Measurements from ENCODE around the gene ADAMTS14.
"Not testable (repeated sequence)": the region's sequence is repeated elsewhere in the genome, so short reads cannot be mapped to it uniquely, and the experiment has no call there.

Gene ADAMTS14, protein sequence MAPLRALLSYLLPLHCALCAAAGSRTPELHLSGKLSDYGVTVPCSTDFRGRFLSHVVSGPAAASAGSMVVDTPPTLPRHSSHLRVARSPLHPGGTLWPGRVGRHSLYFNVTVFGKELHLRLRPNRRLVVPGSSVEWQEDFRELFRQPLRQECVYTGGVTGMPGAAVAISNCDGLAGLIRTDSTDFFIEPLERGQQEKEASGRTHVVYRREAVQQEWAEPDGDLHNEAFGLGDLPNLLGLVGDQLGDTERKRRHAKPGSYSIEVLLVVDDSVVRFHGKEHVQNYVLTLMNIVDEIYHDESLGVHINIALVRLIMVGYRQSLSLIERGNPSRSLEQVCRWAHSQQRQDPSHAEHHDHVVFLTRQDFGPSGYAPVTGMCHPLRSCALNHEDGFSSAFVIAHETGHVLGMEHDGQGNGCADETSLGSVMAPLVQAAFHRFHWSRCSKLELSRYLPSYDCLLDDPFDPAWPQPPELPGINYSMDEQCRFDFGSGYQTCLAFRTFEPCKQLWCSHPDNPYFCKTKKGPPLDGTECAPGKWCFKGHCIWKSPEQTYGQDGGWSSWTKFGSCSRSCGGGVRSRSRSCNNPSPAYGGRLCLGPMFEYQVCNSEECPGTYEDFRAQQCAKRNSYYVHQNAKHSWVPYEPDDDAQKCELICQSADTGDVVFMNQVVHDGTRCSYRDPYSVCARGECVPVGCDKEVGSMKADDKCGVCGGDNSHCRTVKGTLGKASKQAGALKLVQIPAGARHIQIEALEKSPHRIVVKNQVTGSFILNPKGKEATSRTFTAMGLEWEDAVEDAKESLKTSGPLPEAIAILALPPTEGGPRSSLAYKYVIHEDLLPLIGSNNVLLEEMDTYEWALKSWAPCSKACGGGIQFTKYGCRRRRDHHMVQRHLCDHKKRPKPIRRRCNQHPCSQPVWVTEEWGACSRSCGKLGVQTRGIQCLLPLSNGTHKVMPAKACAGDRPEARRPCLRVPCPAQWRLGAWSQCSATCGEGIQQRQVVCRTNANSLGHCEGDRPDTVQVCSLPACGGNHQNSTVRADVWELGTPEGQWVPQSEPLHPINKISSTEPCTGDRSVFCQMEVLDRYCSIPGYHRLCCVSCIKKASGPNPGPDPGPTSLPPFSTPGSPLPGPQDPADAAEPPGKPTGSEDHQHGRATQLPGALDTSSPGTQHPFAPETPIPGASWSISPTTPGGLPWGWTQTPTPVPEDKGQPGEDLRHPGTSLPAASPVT

DNA sequence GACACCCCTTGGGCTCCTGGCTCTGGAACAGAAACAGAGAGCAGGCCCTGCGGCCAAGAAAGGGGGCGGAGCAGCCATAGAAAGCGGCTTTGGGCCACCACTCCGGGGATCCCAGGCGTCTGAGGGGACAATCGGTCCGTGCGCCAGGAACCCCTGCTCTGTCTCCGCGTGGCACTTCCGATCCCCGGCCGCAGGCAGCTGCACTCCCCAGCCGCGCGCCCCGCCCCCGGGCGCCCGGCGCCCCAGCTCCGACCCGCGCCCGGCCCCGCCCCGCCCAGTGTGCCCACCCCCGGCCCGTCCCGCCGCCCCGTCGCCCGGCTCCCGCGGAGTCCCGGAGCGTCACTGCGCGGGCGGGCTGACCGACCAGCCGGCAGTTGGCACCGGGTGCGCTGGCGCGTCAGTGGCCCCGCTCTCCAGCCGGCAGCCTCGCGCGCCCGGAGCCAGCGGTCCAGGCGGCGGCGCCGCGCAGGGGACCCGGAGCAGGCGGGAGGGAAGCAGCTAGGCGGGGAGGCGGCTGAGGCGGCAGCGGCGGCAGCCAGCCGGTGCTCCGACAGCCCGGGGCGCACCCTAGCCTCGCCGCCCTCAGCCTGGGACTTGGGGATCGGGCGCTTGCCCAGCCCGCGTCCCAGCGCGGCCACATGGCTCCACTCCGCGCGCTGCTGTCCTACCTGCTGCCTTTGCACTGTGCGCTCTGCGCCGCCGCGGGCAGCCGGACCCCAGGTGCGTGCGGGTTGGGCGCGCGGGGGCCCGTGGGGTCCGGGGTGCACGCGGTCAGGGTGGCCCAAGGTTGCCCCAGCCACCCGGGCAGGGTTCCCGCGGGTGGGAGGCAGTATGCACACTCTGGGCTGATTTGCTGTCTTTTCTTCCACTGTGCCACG lies at the start of gene ADAMTS14:
Gene ADAMTS14, plus strand, starts transcription at position 342 of the 878 bp plus-strand sequence. Its CDS starts 297 bp downstream, at position 639.
- peak; percentile 80 for DNase-seq (ENCODE audit: low spot score)

DNA sequence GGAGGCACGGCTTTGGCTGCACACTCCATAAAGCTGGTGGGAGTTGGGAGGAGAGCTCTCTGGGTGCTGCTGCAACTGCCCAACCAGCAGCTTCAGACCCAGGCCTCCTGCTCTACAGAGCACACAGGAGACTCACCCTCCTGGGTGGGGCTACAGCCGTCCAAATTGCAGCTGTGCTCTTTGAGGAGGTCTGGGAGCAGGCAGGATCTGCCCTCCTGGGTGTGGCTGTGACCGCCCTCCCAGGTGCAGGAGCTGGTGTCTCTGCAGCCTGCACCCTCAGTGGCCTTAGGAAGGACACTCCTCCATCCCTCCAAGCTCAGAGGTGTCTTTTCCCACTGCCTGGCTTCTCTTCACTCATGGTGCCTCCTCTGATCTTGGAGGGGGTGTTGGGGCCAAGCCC lies 49.8 kb upstream of the ADAMTS14 start:
- DNase-seq (ENCODE audit: low spot score): no peak

DNA sequence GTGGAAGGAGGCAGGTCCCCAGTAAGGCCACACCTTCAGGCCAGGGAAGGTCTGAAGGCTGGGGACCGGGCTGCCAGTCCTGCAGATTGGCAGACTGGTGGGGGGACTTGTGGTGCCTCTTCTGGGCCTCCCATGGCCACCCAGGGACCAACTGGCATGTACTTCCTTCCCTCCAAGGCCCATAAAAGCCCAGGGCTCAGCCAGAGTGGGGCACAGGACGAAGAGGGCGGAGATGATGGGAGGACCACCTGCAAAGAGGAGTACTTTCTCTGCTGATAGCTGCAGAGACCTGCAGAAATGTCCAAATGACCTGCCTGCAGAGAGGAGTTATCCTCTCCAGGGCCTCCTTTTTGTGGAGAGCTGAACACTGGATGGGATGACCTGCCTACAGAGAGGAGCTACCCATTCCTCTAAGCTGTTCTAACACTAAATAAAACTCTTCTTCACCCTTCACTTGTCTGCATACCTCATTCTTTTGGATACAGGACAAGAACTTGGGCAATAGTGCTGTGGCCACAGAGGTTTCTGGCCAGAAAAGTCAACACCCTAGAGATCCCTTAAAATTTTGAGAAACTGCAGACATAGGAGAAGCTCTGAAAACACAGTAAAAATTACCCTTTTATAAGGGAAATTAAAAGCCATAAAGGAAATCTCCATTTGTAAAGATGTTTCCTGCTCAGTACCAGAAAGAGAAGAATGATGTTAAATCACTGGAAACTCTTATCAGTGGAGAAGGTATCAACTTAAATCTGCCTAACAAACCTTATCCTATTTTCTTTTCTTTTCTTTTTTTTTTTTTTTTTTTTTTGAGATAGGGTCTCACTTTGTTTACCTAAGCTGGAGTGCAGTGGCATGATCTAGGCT lies 49.1 kb upstream of the ADAMTS14 start:
- no peak for DNase-seq (ENCODE audit: low spot score)

DNA sequence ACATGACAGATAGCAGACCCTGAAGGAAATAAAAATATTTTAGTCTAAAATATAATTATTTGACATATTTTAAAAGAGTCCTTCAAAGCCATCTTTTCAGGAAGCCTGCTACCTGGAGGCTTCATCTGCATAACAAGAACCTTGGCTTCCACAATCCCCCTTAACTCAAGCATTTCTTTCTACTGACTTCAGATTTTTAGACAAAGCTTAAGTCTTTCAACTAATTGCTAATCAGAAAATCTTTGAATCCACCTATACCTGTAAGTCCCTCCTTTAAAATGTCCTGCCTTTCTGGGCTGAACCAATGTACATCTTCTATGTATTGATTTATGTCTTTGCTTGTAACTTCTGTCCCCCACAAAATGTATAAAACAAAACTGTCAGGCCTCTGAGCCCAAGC lies 46.2 kb upstream of the ADAMTS14 start:
- DNase-seq (ENCODE audit: low spot score): no peak

DNA sequence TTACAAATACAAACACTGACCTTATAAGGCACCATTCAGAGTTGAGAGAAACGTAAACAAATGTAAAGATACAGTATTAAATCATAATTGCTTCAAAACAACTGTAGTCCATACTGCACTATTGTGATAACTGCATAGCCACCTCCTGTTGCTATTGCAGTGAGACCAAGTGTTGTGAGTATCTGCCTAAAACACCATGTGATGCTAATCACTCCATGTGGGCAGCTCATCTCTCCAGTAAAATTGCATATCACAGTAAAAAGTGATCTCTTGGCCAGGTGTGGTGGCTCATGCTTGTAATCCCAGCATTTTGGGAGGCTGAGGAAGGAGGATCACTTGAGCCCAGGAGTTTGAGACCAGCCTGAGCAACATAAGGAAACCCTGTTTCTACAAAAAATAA lies 43.0 kb upstream of the ADAMTS14 start:
- no peak for DNase-seq (ENCODE audit: low spot score)

DNA sequence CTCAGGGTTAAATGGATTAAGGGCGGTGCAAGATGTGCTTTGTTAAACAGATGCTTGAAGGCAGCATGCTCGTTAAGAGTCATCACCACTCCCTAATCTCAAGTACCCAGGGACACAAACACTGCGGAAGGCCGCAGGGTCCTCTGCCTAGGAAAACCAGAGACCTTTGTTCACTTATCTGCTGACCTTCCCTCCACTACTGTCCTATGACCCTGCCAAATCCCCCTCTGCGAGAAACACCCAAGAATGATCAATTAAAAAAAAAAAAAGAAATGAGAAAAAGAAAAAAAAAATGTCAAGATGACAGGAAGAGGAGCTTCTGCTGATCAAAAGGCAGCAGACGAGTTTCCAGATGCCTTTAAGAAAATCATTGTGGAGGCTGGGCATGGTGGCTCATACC lies 40.6 kb upstream of the ADAMTS14 start:
- DNase-seq (ENCODE audit: low spot score): not testable (repeated sequence)

DNA sequence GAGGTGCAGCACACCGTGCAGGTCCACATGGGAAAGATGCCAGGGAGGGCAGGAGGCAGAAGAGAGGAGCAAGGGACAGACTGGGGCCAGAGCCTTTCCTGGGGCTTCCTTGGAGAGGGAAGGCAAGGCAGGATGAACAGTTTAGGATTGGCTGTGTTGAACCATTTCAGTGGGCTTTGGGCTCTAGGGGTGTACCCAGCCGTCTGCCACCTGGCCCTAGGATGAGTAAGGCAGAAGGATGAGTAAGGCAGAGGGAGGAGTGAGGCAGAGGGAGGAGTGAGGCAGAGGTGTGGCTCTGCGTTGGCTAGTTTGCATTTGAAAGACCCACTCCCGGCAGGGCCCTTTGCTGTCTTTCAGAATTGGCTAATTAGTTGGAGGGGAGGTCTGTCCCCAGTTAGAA lies 38.3 kb upstream of the ADAMTS14 start:
- no peak for DNase-seq (ENCODE audit: low spot score)

DNA sequence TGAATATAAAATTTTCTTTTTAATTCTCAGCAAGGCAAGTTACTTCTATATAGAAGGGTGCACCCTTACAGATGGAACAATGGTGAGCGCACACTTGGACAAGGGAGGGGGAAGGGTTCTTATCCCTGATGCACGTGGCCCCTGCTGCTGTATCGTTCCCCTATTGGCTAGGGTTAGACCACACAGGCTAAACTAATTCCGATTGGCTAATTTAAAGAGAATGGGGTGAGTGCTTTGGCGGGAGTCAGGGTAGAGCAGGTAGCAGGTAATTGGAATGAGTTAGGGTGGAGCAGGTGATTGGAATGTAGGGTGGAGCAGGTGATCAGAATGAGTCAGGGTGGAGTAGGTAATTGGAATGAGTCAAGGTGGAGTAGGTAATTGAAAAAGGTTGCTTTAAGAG lies 37.8 kb upstream of the ADAMTS14 start:
- not testable (repeated sequence) for DNase-seq (ENCODE audit: low spot score)

DNA sequence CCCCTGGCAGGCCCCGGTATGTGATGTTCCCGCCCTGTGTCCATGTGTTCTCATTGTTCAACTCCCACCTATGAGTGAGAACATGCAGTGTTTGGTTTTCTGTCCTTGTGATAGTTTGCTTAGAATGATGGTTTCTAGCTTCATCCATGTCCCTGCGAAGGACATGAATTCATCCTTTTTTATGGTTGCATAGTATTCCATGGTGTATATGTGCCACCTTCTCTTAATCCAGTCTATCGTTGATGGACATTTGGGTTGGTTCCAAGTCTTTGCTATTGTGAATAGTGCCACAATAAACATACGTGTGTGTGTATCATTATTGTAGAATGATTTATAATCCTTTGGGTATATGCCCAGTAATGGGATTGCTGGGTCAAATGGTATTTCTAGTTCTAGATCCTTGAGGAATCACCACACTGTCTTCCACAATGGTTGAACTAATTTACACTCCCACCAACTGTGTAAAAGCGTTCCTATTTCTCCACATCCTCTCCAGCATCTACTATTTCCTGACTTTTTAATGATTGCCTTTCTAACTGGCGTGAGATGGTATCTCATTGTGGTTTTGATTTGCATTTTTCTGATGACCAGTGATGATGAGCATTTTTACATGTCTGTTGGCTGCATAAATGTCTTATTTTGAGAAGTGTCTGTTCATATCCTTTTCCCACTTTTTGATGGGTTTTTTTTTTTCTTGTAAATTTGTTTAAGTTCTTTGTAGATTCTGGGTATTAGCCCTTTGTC lies 32.5 kb upstream of the ADAMTS14 start:
- not testable (repeated sequence) for DNase-seq (ENCODE audit: low spot score)

DNA sequence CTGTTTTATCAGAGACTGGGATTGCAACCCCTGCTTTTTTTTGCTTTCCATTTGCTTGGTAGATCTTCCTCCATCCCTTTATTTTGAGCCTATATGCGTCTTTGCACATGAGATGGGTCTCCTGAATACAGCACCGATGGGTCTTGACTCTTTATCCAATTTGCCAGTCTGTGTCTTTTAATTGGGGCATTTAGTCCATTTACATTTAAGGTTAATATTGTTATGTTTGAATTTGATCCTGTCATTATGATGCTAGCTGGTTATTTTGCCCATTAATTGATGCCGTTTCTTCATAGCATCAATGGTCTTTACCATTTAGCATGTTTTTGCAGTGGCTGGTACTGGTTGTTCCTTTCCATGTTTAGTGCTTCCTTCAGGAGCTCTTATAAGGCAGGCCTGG lies 29.0 kb upstream of the ADAMTS14 start:
- not testable (repeated sequence) for DNase-seq (ENCODE audit: low spot score)

DNA sequence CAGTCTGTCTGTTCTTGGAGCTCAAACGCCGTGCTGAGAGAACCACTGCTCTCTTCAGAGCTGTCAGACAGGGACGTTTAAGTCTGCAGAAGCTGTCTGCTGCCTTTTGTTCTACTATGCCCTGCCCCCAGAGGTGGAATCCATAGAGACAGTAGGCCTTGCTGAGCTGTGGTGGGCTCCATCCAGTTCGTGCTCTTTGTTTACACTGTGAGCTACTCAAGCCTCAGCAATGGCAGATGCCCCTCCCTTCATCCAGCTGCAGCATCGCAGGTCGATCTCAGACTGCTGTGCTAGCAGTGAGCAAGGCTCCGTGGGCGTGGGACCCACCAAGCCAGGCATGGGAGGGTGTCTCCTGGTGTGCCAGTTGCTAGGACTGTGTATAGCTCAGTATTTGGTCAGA lies 27.3 kb upstream of the ADAMTS14 start:
- not testable (repeated sequence) for DNase-seq (ENCODE audit: low spot score)

DNA sequence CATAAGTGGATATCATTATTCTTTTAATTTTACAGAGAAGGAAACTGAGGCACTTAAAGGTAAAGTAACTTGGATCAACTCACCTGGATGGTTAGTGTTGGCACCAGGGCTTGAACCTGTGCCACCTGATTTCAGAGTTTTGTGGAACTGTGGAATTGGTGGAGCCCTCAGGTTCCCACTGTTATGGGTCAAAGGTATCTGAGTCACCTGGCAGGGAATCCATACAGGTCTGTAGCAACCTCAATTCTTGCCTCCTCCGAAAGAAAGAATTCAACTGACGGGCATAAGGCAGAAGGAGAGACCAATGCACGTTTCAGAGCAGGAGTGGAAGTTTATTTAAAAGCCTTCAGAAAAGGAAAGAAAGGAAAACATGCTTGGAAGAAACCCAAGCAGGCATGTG lies 25.2 kb upstream of the ADAMTS14 start:
- no peak for DNase-seq (ENCODE audit: low spot score)

DNA sequence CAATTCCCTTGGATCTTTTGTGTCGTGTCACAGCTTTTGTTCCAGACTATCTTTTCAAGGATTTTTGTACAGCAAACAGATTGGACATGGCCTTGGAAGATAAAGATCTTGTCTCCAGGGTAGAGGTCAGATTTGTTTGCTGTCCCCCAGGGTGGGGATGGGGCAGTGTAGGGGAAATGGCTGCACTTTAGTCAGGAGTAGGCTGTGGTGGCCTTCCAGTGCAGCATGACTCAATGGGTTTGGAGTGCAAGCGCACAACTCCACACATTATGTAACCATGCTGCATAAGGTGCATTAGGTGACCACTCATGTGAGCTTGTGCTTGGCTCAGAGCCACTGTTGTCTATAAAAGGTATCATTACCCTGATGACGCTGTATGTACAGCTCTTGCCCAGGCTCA lies 23.9 kb upstream of the ADAMTS14 start:
- DNase-seq (ENCODE audit: low spot score): no peak

DNA sequence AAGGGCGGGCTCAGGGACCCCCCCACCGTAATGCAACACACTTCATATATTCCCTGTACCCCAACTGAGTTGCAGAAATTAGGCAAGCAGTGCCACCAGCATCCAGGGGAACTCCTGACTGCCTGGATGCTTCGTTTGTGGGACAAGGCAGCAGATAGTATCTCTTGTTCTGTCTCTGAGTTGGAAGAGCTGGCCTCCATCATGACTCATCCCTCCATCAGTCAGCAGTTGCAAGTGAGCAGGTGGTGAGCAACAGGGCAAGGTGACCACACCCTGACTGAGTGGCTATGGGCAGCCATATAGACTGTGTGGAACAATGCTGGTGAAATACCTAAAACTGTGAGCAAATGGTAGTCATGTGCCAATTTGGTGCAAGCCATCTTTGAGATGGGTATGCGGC lies 22.8 kb upstream of the ADAMTS14 start:
- DNase-seq (ENCODE audit: low spot score): peak; percentile 43

DNA sequence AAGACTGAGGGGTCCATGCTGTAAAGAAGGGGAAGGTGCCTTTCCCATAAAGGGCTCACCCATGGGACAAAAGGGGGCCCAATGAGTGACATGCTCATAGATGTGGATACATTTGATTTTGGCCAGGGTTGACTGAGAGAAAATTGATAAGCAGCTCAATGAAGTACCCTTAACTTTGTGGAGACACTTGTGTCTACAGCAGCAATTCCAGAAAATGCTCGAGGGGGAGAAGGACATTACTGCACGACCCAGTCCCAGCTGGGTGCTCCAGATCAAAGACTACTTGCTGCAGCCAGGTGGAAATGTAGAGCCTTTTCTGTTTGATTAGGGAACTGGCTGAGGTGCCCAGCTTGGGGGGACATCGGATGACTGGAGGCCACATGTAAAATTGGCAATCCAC lies 22.2 kb upstream of the ADAMTS14 start:
- DNase-seq (ENCODE audit: low spot score): no peak

DNA sequence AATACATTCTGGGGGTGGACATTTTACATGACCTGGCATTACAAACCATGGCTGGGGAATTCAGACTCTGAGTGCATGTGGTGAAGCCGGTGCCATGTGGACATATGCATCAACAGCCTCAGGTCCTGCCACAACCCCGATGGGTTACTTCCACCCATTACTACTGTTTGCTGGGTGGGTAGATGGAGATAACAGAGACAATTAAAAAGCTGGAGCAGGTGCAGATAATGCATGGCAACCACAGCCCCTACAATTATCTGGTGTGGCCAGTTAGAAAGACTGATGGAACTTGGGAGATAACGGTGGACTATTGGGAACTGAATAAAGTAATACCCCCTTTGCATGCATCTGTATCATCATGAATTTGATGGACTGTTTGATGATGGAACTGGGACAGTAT lies 21.6 kb upstream of the ADAMTS14 start:
- DNase-seq (ENCODE audit: low spot score): no peak

DNA sequence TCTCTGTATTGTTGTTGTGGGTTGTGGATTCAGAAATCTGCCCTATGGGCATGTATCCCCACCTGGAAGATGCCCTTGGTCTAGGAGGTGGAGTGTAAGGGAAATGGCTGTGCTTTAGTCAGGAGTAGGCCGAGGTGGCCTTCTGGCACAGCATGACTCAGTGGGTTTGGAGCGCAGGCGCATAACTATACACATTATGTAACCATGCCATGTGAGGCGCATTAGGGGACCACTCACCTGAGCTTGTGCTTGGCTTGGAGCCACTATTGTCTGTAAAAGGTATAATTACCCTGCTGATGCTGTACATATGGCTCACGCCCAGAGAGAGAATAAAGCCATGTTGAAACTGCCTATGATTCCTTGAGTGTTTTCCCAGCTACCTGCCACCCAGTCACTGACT lies 20.6 kb upstream of the ADAMTS14 start:
- DNase-seq (ENCODE audit: low spot score): no peak

DNA sequence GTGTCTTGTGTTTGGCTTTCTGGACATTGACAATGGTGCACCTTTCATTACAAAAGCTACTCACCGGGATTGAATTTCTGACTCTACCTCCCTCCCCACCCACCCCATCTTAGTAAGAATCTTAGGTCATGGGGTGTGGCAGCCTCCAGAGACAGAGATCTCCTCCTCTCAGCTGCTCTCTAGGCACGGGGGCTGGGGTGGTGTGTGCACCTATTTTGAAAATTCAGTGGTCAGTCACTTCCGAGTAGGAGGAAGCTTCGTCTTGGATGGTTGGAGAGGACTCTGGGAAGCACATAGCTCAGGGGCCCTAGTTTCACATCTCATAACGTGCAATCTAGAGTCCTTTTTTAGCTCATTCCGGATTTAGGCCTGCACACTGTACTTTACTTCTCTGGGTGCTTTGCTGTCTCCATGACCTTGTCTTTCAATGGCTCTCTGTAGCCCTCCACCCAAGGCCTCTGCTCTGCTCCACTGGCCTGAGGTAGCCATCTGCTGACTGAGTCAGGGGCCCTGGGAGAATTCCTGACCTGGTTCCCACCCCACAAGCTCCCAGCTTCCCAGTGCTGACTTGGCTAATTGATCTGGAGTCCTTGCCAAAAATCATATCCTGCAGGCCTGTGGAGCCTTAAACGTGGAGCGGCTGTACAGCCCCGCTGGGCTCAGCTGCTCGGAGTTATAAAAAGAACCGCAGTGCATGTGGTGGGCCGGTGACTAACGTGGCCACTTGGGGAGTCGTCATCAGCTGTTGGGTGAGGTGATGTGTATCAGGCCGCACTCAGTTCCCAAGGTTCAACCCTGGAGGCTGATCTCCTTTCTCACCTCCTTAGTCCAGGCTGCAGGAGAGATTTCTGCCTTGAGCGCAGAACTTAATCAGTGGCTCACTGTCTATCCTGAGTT lies 19.3 kb upstream of the ADAMTS14 start:
- DNase-seq (ENCODE audit: low spot score): peak; percentile 85

DNA sequence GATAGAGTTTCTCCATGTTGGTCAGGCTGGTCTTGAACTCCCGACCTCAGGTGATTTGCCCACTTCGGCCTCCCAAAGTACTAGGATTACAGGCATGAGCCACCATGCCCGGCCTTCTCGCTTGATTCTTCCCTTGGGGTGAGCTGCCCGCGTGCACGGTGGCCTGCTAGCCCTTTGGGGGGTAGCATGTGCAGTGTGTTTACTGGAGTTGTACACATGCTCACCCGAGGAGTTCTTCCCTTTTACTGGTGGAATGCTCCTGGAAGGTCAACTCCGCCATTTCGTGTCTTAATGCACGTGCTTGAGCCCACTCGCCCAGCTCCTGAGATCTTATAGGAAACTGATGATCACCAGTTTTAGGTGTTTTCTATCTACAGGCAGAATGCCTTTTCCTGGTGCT lies 17.0 kb upstream of the ADAMTS14 start:
- no peak for DNase-seq (ENCODE audit: low spot score)

Data from AG08396 (cell line).